LoVo (cell line): ENCODE data around the gene PNKP.
A peak's percentile ranks its signal among the peaks of the same experiment; 100 is the strongest.

Experiments
- DNase-seq: peaks from one replicate; pipeline ENCODE4 v3.0.0-alpha.2; 2016; ENCODE audit warnings: low spot score

The PNKP gene

DNA sequence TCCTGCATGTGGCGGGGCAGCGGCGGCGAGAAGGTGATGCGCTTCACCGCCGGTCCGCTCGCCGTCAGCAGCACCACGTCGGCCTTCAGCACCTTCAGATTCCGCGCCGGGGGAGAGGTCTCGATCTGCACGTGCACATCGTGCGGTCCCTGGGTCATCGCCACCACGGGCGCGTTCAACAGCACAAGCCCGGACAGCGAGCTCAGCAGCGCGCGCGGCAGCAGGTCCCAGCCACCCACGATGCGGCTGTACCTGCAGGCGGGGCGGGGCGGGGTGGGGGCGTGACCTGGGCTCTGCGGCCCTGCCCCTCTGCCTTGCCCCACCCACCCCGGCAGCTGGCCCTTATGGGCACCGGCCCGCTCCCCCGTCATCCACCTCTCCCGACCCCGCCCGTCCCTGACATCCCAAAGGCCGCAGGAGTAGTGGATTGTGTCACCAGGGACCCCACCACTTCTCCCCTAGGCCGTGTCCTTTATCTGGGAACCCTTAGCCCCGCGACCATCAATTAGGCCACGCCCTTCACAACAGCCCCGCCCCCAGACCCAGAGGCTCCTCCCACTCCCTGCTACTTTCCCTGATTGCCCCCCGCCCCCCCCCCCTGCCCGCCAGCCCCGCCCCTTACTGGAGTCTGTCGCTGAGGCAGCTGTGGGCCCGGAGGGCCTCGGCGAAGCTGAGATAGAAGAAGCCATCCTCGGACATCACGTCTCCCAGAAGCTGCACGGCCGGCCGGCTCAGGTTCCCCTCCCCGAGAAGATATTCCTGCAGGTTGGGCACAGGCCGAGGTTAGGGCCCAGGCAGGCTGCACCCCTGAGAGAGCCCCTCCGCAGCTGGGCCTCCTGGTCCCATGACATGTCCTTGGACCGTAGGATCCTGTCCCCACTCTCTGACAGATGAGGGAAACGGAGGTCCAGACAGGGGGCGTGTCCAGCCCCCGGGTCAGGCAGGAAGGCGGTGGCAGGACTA is 23.3 kb upstream of the PNKP start:
- peak; percentile 41 for DNase-seq

DNA sequence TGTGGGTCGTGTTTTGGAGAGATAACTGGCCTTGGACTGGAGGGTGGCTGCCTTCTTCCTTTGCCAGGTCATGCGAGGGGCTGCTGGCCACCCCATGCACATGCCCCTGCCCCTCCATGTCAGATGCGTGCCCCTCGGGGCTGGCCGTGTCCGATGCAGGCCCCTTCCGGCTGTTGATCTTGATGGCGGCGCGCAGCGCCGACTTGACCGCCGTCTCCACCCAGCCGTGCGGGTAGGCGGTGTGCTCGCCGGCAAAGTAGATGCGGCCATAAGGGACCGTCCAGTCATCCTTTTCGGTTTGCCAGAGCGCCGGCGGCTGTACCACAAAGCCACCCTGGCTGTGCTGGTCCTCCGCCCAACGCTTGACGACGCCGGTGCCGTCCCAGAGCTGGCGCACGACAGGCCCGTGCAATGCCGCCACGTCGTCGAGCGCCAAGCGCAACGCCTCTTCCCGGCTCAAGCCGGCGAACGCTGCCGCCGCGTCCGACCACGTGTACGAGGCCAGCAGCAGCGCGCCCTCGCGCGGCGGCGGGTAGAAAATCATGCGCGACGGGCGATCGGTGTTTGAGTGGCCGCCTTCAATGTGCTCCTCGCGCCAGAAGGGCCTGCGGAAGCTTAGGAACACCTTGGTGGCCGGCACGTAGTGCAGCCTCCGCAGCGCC is 22.4 kb upstream of the PNKP start:
- DNase-seq: peak; percentile 52

DNA sequence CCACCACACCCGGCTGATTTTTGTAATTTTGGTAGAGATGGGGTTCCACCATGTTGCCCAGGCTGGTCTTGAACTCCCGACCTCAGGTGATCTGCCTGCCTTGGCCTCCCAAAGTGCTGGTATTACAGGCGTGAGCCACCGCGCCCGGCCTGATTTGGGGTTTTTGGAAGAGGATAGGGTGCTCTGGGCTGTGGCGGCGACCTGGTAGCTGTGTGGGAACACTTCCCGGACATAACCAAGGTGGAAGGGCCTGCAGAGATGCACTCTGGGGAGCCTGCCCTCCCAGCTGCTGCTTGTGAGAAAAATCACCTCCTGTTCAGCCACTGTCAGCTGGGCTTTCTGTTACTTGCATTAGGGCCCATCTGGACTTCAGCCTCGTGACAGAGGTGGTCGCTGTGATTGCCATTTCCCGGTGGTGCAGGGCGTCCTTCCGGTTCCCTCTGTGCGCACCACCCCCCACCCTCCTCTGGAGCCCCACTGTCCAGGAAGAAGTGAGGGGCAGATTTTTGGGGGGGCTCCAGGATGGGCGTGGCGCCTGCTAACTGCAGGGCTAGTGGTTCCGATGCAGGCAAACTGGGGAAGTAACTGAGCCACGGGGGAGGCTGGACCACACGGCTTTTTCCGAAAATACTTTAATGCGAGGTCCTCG is 21.8 kb upstream of the PNKP start:
- DNase-seq: no peak

DNA sequence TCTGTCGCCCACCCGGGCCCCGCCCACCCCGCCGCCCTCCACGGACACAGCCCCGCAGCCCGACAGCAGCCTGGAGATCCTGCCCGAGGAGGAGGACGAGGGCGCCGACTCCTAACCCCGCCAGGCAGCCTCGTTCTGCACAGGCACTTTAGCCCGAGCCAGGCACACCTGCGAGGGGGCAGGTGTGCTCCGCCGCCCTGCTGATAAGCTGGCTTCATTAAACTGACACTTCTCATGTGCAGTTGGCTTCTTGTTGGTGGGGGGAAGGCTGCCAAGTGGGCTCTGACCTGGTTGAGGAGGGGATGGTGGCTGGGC is 21.1 kb upstream of the PNKP start:
- DNase-seq: no peak

DNA sequence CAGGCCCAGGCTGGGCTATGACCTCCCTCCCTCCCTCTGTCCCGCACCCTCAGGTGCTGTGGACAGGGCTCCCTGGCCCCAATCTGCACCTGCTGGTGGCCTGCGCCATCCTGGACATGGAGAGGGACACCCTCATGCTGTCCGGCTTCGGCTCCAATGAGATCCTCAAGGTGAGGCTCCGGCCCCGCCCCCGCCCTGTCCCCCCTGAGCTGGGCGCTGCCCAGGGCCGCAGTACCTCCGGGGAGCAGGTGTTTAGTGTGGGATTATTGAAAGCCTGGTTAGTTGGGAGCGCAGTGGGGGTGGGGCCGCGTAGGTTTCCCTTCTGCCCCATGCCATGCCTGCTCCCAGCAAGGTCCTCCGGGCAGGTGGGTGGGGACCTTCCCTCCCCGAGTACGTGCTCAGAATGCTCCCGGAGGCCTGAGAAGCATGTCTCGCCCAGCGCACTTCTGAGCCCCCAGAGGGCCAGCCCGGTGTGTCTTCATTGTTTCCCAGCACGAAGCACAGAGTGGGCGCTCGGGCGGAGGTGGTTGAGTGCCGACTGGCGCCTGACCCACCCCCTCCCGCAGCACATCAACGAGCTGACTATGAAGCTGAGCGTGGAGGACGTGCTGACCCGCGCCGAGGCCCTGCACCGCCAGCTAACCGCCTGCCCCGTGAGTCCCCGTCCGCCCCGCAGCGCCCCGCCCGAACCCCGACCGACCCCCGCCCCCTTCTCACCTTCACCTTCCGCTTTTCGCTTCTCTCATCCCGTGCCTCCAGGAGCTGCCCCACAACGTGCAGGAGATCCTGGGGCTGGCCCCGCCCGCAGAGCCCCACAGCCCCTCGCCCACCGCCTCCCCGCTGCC is 20.5 kb upstream of the PNKP start:
- DNase-seq: no peak

DNA sequence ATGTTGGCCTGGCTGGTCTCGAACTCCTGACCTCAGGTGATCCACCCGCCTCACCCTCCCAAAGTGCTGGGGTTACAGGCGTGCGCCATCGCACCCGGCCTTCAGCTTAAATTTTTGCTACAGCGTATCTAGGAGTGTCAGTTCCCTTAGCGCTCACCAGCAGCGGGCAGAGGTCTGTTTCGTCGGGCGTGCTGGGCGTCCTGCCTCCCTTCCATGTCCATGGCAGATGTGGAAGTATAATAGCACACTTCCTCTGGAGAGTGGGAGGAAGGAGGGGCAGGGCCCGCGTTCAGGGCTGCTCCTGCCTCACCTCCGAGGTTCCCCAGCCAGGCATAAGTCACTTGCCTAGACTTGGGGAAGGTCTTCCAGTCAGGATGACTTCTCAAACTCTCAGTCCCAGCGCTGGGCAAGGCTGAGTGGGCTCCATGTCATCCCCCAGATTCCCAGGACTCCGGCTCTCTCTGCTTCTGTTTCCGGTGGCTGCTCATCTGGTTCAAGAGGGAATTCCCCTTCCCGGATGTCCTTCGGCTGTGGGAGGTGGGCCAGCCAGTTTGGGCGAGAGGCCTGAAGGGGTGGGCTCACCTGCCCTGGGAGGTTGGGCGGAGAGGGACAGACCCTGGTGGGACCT is 19.8 kb upstream of the PNKP start:
- DNase-seq: no peak

DNA sequence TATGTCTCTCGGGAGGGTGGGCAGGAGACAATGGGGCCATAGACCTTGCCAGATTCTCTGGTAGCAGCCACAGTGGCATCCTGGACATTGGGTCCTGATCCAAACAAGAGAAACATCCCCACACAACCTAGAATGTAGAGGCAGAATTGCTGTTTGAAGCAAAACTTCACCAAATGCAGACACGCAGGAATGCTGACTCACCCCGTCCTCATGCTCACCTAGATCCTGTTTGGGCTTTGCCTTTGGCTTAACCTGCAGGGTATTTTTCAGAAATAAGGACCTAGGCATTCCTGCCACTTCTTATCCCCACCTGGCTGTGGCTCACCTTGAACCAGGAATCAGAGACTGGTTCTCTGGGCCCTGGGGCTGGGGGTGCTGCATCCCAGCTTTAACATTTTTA is 17.4 kb upstream of the PNKP start:
- DNase-seq: no peak

DNA sequence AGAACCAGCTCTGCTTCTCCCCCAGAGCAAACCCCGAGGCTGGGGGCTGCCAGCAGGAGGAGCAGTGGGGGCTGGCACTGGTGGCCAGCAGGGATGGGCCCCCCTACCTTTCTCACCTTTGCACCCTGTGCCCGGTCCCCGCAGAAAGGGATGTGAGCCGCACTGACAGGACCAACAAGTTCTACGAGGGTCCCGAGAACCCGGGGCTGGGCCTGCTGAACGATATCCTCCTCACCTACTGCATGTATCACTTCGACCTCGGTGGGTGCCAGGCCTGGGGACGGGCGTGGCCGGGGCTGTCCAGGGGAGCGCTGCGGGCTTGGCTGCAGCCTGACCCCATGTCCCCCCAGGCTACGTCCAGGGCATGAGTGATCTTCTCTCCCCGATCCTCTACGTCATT is 16.7 kb upstream of the PNKP start:
- no peak for DNase-seq

DNA sequence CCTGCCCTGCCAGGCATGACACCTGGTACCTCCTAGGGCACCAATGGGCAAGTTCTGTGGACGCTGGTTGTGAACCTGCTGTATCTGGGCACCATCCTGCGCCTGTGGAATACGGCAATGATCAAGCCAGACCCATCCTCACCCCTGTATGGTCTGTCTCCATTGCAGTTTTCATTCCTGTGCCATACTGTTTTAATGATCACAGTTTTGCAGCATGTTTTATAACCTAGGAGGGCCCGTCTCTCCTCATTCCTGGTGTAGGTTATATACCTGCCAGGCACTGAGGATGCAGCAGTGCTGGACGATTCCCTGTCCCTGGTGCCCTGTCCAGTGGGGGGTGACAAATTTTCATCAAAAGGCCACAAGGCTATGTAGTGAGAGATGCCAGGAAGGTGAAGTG is 15.7 kb upstream of the PNKP start:
- DNase-seq: no peak

DNA sequence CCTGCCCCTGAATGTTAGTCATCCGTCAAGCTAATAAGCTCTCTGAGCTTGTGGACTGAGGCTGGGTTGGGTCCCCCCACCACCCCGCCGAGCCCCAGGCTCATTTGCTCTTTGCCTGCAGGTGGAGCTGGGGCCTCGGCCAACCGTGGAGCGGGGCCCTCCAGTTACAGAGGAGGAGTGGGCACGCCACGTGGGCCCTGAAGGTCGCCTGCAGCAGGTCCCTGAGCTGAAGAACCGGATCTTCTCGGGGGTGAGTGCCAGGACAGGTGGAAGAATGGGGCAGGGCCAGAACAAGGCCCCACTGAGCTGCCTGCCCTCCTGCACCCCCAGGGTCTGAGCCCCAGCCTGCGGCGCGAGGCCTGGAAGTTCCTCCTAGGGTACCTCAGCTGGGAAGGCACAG is 15.3 kb upstream of the PNKP start:
- DNase-seq: no peak

DNA sequence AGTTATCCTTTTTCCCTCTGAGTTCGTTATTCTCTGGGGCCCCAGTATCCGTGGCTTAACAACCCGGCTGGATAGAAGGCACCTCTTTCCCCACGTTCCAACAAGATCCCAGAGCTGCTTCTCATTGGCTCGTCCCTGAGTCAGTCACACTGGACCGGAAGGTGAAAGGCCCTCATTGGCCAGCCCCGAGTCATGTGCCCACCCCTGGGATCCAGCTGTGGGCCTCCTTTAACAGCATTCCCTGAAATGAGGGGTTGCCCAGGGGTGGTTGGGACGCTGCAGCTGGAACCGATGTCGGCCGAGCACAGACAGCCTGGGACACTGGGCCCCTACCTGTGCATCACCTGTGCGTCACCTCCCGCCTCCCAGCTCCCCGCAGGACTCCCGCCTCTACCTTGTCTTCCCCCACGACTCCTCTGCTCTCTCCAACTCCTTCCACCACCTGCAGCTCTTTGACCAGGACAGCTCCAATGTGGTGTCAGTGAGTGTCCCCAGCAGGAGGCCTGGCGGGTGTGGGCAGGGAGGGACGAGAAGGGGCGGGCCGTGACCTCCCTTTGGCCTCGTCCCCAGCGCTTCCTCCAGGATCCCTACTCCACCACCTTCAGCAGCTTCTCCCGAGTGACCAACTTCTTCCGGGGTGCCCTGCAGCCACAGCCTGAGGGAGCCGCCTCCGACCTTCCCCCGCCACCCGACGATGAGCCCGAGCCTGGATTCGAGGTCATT is 14.5 kb upstream of the PNKP start:
- no peak for DNase-seq

DNA sequence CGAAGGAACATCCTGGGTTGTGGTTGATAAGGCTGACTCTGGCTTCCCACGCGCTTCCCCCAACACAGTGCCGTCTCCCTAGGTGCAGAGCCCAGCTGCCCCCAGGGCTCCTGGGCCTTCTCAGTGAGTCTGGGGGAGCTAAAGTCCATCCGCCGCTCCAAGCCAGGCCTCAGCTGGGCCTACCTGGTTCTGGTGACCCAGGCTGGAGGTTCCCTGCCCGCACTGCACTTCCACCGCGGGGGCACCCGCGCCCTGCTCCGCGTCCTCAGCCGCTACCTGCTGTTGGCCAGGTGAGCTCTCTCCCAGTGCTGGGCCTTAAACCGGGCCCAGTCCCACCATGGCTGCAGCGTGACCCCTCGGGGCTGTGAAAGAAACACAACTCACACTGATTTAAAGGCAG is 13.8 kb upstream of the PNKP start:
- no peak for DNase-seq

DNA sequence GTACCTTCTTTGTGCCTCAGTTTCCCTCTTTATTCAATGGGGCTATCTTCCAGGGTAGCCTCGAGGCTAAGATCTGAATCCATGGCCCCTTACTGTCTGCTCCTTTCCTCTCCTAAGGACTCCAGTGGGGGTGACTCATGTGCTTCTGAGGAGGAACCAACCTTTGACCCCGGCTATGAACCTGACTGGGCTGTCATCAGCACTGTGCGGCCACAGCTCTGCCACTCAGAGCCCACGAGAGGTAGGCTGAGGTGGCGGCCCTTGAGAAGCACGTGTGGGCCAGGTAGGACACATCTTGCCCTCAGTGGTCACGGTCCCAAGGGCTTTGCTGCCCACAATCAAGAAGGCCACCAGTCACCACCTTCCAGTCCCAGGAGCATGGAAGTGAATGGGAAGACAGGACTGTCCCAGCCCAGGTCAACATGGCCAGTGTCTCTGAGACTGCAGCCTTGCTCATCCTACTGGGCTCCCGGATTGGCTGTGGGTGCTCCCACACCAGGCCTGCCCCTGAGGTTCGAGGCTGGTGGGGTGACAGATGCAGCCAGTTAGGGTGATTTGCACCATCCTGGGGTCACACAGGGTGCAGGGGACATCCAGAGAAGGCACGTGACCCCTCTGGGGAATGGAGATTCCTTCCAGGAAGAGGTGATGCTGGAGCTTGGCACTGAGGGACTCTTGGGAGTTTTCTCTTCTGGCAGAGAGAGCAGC is 12.9 kb upstream of the PNKP start:
- DNase-seq: no peak

DNA sequence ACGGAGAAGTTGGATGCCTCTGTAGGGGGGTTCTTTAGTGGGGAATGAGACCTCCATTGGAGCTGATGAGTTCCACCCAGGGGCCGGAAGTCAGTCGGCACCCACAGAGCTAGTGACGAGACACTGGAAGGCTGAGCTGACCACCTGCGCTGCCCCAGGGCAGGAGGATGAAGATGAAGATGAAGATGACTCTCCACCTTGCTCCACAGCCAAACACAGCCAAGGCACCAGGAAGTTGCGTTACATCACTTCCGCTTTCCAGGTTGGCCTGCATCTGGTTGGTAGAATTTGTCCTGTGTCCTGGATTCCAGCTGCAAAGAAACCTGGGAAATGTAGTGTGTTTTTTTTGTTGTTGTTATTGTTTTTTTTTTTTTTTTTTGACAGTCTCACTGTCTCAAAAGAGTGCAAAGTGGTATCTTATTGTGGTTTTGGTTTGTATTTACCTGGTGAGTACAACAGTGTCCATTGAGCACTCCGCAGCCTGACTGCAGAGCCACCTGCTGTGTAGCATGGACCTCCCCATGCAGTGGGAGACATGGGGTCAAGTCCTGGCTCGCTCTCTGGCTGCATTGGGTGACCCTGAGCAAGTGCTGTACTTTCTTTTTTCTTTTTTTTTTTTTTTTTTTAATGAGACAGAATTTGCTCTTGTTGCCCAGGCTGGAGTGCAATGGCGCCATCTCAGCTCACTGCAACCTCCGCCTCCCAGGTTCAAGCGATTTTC is 12.0 kb upstream of the PNKP start:
- DNase-seq: no peak

DNA sequence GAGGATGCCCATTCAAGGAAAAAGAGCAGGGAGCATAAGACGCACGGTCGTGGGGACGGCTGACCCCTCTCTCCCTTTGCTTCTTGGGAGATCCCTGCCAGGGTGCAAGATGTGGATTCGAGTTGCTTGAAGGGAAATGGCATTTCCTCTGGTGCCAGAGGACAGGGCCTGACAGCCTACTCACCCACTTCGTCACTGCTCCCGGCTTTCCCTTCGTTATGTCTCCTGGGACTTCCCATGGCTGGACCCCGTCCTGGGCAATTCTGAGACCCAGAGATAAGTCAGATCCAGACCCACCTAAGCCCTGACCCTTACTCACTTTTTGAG is 11.3 kb upstream of the PNKP start:
- no peak for DNase-seq

DNA sequence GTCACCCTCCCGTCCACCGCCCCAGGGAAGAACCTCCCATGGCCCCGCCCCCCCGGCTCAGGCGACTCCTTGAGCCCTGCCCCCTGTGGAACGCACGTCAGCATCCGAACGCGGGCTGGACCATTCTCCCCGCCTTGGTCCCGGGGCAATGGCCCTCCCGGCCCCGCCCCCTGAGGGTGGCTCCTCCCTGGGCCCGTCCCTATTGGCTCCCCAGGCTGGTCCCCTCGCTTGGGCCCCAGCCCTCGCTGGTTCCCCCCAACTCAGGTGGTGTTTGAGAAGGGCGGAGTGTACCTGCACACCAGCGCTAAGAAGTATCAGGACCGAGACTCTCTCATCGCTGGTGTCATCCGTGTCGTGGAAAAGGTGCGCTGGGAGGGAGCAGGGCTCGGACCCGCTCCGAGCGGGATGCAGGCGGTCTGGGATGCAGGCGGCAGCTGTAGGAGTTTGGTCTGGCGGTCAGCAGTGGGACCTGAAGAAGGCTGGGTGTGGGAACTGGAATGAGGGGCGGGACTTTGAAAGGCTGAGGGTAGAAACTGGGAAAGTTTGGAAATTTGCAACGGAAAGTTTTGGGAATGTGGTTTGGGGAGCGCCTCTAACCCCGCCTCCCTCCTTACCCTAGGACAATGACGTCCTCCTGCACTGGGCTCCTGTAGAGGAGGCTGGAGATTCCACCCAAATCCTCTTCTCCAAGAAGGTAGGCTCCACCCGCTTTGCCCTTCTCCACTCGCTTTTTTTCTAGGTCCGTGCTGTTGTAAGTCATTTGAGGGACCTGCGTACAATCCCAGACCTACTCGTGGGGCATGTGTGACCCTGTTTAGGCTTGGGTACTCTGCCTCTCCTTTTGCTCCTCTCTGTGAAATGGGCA is 10.7 kb upstream of the PNKP start:
- peak; percentile 97 for DNase-seq

DNA sequence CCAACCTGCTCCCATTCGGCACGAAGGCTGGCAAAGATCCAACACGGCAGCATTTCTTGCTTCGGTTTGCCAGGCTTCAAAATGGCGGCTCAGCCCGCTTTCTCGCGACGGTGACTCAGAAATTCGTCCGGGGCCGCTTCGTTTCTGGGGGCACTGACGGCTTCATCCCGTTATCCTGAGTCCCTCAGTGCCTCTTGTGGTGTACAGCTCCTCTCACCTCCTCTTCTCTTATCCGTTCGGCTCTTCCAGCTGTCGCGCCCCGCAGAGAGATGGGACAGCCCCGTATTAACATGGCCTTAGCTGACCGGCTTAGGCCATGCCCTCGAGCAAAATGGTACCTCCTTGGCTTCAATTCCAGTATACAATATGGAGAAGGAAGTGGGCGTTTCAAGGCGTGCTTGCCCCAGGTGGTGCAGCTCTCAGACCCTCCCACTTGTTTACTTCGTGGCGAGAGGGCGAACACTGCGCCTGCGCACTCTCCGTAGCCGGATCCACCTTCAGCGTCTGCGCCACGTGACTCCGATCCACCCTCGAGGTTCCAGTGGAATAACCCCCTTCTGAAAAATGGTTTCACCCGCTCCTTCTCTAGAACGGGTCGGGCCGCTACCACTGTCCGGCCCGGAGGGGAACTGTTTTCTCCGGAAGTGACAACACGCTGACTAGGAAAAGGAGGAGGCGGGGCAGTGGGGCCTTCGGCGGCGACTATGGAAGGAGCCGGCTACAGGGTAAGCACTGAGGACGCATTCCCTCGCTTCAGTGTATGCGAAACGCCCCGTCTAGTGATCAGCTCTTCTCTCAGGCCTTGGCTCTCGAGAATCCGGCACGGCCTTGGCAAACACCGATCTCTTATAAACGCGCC is 9.9 kb upstream of the PNKP start, which contains the start of the genes AKT1S1 and TBC1D17:
Gene AKT1S1, minus strand, starts transcription at position 336 of the 859 bp plus-strand sequence. CDS start 4,060 bp downstream, outside the sequence.
Gene TBC1D17, plus strand, starts transcription at position 683 of the 859 bp plus-strand sequence. Its CDS starts 22 bp downstream, at position 705.
- DNase-seq: peak; percentile 100
